Left lung (tissue), 10 donors: ENCODE results near the gene ACP6. TPM values are rescaled to one million over a fixed set of nuclear protein-coding genes. Genes with fewer than 3 reads are reported as not detected.
A peak's percentile ranks its signal among the peaks of the same experiment; 100 is the strongest.

Experiments
- ATAC-seq: fragments of 200-7000 bp; cut with Tn5 transposase; one replicate; pipeline ENCODE4 v1.9.1; 2020; ENCODE audit warnings: moderate library complexity
- DNase-seq, 4 donors: peaks; one replicate each; pipeline ENCODE4 v3.0.0-alpha.2; 2013 to 2020
- H3K27ac ChIP-seq, 2 donors: fragments of 200-600 bp; sonication (generic) in 1 of 2; one replicate each; pipeline versions ENCODE4 v1.5.0 to v1.8.0; 2020 to 2021
- H3K27me3 ChIP-seq, 2 donors: fragments of 200-600 bp; sonication (generic) in 1 of 2; one replicate each; pipeline versions ENCODE4 v1.5.0 to v1.8.0; 2020 to 2021
- H3K36me3 ChIP-seq, 2 donors: fragments of 200-600 bp; sonication (generic) in 1 of 2; one replicate each; pipeline versions ENCODE4 v1.5.0 to v1.8.0; 2020 to 2021
- H3K4me1 ChIP-seq, 2 donors: fragments of 200-600 bp; one replicate each; pipeline ENCODE4 v1.8.0; 2021
- H3K4me3 ChIP-seq, 2 donors: fragments of 200-600 bp; sonication (generic) in 1 of 2; one replicate each; pipeline versions ENCODE4 v1.5.0 to v1.8.0; 2020 to 2021; ENCODE audit warnings: mild to moderate bottlenecking in 1 of 2
- H3K9me3 ChIP-seq, 2 donors: fragments of 200-600 bp; sonication (generic) in 1 of 2; one replicate each; pipeline versions ENCODE4 v1.5.0 to v1.8.0; 2020 to 2021
- CTCF ChIP-seq, 2 donors: fragments of 200-600 bp; sonication (generic) in 1 of 2; IDR thresholded peaks; one replicate each; pipeline versions ENCODE4 v1.5.0 to v1.8.0; 2021; ENCODE audit warnings: antibody characterized with exemption in 2 of 2
- intact Hi-C, 2 donors: fragments of 100-400 bp; cut with DNase I; formaldehyde crosslinking; loops; one replicate each; pipeline versions ENCODE4 v1.11.2 to v1.14.2; 2022
- polyA plus RNA-seq, 6 donors: library from polyadenylated mRNA; unstranded; fragments of 120-200 nt; gene quantifications; one replicate each; pipeline ENCODE4 v1.2.1, GENCODE V29; 2013; ENCODE audit not compliant: insufficient read length in 6 of 6
- total RNA-seq, 2 donors: library from RNA; stranded (reverse); fragmentation: NEBNext Ultra II Directional; extraction: Animal tissue kit (Norgen Biotek cat#: 25700); gene quantifications; one replicate each; pipeline ENCODE4 v1.2.1, GENCODE V29; 2021
- donor health status: DM: no; HTN: yes; CAD: no.
- donor health status: DM: no; HTN: no; CAD: no.

The ACP6 gene
- total and polyA plus RNA-seq, 8 donors: 14.1 to 25.2 (median 22.8) TPM

GRCh38 chr1:147613506-147613905 lies 56.8 kb downstream of the ACP6 start:
- H3K9me3 ChIP-seq: no peaks in the 10 kb centered on the region
- H3K36me3 ChIP-seq: peaks cover 0 to 56% of the 10 kb centered on the region in 2 donors
- intact Hi-C loops: no loop called here
- no peak overlapping the region for H3K4me3 ChIP-seq
- H3K27ac ChIP-seq: no peak overlapping the region
- ATAC-seq: no peak
- H3K27me3 ChIP-seq: no peaks in the 10 kb centered on the region
- TF ChIP-seq CTCF (IDR thresholded peaks at IDR 0.05): no peak
- DNase-seq: peak in 1 of 4 donors; percentile 30
- no peaks in the 10 kb centered on the region for H3K4me1 ChIP-seq

- Histone ChIP-seq H3K4me3 (no peak overlapping the region), H3K4me1 (no peaks in the 10 kb centered on the region), H3K36me3 (peaks cover 0 to 50% of the 10 kb centered on the region in 2 donors), H3K27me3 (no peaks in the 10 kb centered on the region), H3K27ac (no peak overlapping the region), H3K9me3 (no peaks in the 10 kb centered on the region)
- ATAC-seq (no peak), DNase-seq (no peak)
- intact Hi-C loops: no loop called here
- TF ChIP-seq CTCF (IDR thresholded peaks at IDR 0.05): no peak
Measured at GRCh38 chr1:147612366-147612765, 58.0 kb downstream of the ACP6 start.

- H3K27ac ChIP-seq: no peak overlapping the region
Measured at GRCh38 chr1:147611586-147611985, 58.7 kb downstream of the ACP6 start.

GRCh38 chr1:147611021-147611426 lies 59.3 kb downstream of the ACP6 start:
- no peaks in the 10 kb centered on the region for H3K4me1 ChIP-seq

More at GRCh38 chr1:147611586-147611985, 58.7 kb downstream of the ACP6 start:
- Histone ChIP-seq H3K36me3 (peaks cover 0 to 42% of the 10 kb centered on the region in 2 donors), H3K4me1 (no peaks in the 10 kb centered on the region), H3K9me3 (no peaks in the 10 kb centered on the region), H3K27me3 (no peaks in the 10 kb centered on the region), H3K4me3 (no peak overlapping the region)
- DNase-seq (no peak), ATAC-seq (no peak)
- TF ChIP-seq CTCF (IDR thresholded peaks at IDR 0.05): no peak
- intact Hi-C loops: no loop called here

GRCh38 chr1:147609358-147609757 lies 61.0 kb downstream of the ACP6 start:
- no peaks in the 10 kb centered on the region for H3K9me3 ChIP-seq
- intact Hi-C loops: no loop called here
- no peaks in the 10 kb centered on the region for H3K4me1 ChIP-seq
- H3K4me3 ChIP-seq: no peak overlapping the region
- H3K27me3 ChIP-seq: no peaks in the 10 kb centered on the region
- peaks cover 0 to 31% of the 10 kb centered on the region in 2 donors for H3K36me3 ChIP-seq
- DNase-seq (no peak), ATAC-seq (no peak)
- no peak overlapping the region for H3K27ac ChIP-seq
- no peak for TF ChIP-seq CTCF (IDR thresholded peaks at IDR 0.05)

More at GRCh38 chr1:147611021-147611426, 59.3 kb downstream of the ACP6 start:
- no peak overlapping the region for H3K4me3 ChIP-seq
- ATAC-seq (no peak), DNase-seq (no peak)
- intact Hi-C loops: no loop called here
- no peaks in the 10 kb centered on the region for H3K27me3 ChIP-seq
- no peaks in the 10 kb centered on the region for H3K9me3 ChIP-seq
- H3K36me3 ChIP-seq: peaks cover 0 to 36% of the 10 kb centered on the region in 2 donors
- H3K27ac ChIP-seq: no peak overlapping the region
- no peak for TF ChIP-seq CTCF (IDR thresholded peaks at IDR 0.05)
